GM19397 (cell line): ENCODE measurements around the gene NSUN6.

ENCODE experiments used
- ATAC-seq: cut with Tn5 transposase; IDR thresholded peaks from one replicate; pipeline ENCODE4 v1.9.1; 2021; ENCODE audit warnings: mild to moderate bottlenecking, moderate library complexity; ENCODE audit not compliant: unreplicated experiment

The NSUN6 gene

GRCh38 chr10:18505456-18506118 lies 145.8 kb downstream of the NSUN6 start:
- no peak for ATAC-seq

GRCh38 chr10:18504161-18504560 lies 147.2 kb downstream of the NSUN6 start:
- ATAC-seq, result no peak

GRCh38 chr10:18501629-18502028 lies 149.8 kb downstream of the NSUN6 start:
- ATAC-seq, result peak; percentile 17

GRCh38 chr10:18501198-18501597 lies 150.2 kb downstream of the NSUN6 start:
- ATAC-seq, result peak; percentile 96

- no peak for ATAC-seq
Measured at GRCh38 chr10:18500576-18500975, 150.8 kb downstream of the NSUN6 start.

- ATAC-seq, result no peak
Measured at GRCh38 chr10:18498998-18499397, 152.4 kb downstream of the NSUN6 start.

GRCh38 chr10:18497806-18498369 lies 153.5 kb downstream of the NSUN6 start:
- no peak for ATAC-seq
